ENCODE results near the gene OR52H1. TPM values are rescaled to one million over a fixed set of nuclear protein-coding genes. Genes with fewer than 3 reads are reported as not detected.

OR52H1 gene
- total and polyA plus RNA-seq, 2 donors (not counting 3 experiments of a cell fraction or from before 2014, with no cell fraction given): 0.33 TPM; not detected in 1

DNA sequence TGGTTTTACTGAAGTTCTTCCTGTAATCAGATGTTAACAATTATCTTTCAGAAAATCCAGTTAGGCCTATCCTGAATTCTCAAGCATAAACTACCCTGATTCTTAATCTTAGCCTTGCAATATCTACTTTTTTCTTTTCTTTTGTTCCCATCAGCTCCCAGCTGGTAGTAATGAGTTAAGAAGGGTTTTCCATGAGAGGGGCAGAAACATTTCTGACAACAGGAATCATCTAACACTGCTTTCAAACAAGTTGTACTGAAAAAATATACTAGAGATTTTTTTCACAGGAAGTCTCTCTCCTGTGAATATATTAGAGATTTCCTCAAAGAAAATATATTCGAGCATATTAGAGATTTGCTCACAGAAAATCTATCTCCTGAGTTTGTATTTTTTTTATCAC lies 44.8 kb upstream of the OR52H1 start:
- CTCF ChIA-PET: no interaction called here
- BruUV-seq (replicated peaks): no TSS peak
- dilution Hi-C loops (cut with MboI; ENCODE audit: extremely low pct_ligation_motif_present, low sequenced_read_pairs): no loop called here

DNA sequence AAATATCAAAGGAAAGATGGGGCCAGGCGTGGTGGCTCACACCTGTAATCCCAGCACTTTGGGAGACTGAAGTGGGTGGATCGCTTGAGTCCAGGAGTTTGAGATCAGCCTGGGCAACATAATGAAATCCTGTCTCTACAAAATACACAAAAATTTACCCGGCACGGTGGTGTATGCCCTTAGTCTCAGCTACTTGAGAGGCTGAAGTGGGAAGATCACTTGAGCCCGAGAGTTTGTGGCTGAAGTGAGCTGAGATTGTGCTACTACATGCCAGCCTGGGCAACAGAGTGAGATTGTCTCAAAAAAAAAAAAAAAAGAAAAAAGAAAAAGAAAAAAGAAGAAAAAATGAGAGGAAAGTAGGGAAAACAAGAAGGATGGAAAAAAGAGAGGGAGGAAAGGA lies 44.3 kb upstream of the OR52H1 start:
- Histone ChIP-seq H2AFZ (ENCODE audit: low read depth, low read length) (no peak overlapping the region), H3K27ac (ENCODE audit: insufficient read depth, low read depth, low read length) (no peak overlapping the region), H4K20me1 (replicated peaks; ENCODE audit: control insufficient read depth, extremely low read depth, insufficient read depth, low read length) (no peaks in the 10 kb centered on the region), H3K27me3 (ENCODE audit: control insufficient read depth in 2 of 2, insufficient read depth in 2 of 2, low read length in 2 of 2) (no peaks in the 10 kb centered on the region), H3K4me3 (replicated peaks in 1 of 3; ENCODE audit: insufficient read depth in 1 of 3, low read depth in 1 of 3, low read length in 3 of 3) (no peak overlapping the region), H3K79me2 (ENCODE audit: control insufficient read depth, insufficient read depth, low read length) (no peaks in the 10 kb centered on the region), H3K4me1 (ENCODE audit: control insufficient read depth, extremely low read depth, insufficient read depth, low read length) (peaks cover 7% of the 10 kb centered on the region), H3K4me2 (ENCODE audit: insufficient read depth, low read length) (no peak overlapping the region), H3K36me3 (ENCODE audit: control insufficient read depth in 2 of 2, extremely low read depth in 1 of 2, insufficient read depth in 2 of 2, low read length in 2 of 2) (no peaks in the 10 kb centered on the region), H3K9me1 (replicated peaks; ENCODE audit: control insufficient read depth, extremely low read depth, insufficient read depth, low read length) (no peaks in the 10 kb centered on the region), H3K9me3 (replicated peaks; ENCODE audit: control insufficient read depth, insufficient read depth, low read length) (no peaks in the 10 kb centered on the region), H3K9ac (replicated peaks; ENCODE audit: extremely low read depth, insufficient read depth, low read length) (no peak overlapping the region)
- intact Hi-C loops (cut with micrococcal nuclease): loop anchor here (10.0 kb wide), 1 partner anchor 642 kb away; the partner anchor contains the start of genes CNGA4 and FHIP1B
- no TSS peak for BruUV-seq (replicated peaks)
- ChIA-PET CTCF (interaction anchor here (0.6 kb wide), 1 partner anchor 34 kb away, joined by 3 read pairs; no protein-coding TSS in a partner anchor), POLR2A (no interaction called here)
- FAIRE-seq: no peak
- TF ChIP-seq MYC (IDR thresholded peaks at IDR 0.05; ENCODE audit: low read depth, low read length) (no peak), MAX (IDR thresholded peaks at IDR 0.05; ENCODE audit: insufficient read depth, insufficient read length) (no peak)
- dilution Hi-C loops (cut with MboI; ENCODE audit: extremely low pct_ligation_motif_present, low sequenced_read_pairs): no loop called here
- DNase-seq (ENCODE audit: low read depth, low spot score): no peak

More for the DNA sequence above, 44.8 kb upstream of the OR52H1 start:
- TF ChIP-seq MYC (IDR thresholded peaks at IDR 0.05; ENCODE audit: low read depth, low read length) (no peak), MAX (IDR thresholded peaks at IDR 0.05; ENCODE audit: insufficient read depth, insufficient read length) (no peak), POLR2AphosphoS5 (IDR thresholded peaks at IDR 0.05; ENCODE audit: insufficient read depth, low read depth, low read length) (no peak), EZH2 (IDR thresholded peaks at IDR 0.05; ENCODE audit: borderline replicate concordance, low read depth, low read length, severe bottlenecking) (no peak), JUN (IDR thresholded peaks at IDR 0.05; ENCODE audit: borderline replicate concordance, insufficient read depth, insufficient read length, low read depth) (no peak)
- Histone ChIP-seq H3K9me3 (replicated peaks; ENCODE audit: control insufficient read depth, insufficient read depth, low read length) (no peaks in the 10 kb centered on the region), H3K27me3 (ENCODE audit: control insufficient read depth in 2 of 2, insufficient read depth in 2 of 2, low read length in 2 of 2) (no peaks in the 10 kb centered on the region), H4K20me1 (replicated peaks; ENCODE audit: control insufficient read depth, extremely low read depth, insufficient read depth, low read length) (no peaks in the 10 kb centered on the region), H3K27ac (ENCODE audit: insufficient read depth, low read depth, low read length) (no peak overlapping the region), H3K4me1 (ENCODE audit: control insufficient read depth, extremely low read depth, insufficient read depth, low read length) (peaks cover 7% of the 10 kb centered on the region), H3K9me1 (replicated peaks; ENCODE audit: control insufficient read depth, extremely low read depth, insufficient read depth, low read length) (no peaks in the 10 kb centered on the region), H2AFZ (ENCODE audit: low read depth, low read length) (no peak overlapping the region), H3K4me2 (ENCODE audit: insufficient read depth, low read length) (no peak overlapping the region), H3K79me2 (ENCODE audit: control insufficient read depth, insufficient read depth, low read length) (no peaks in the 10 kb centered on the region), H3K36me3 (ENCODE audit: control insufficient read depth in 2 of 2, extremely low read depth in 1 of 2, insufficient read depth in 2 of 2, low read length in 2 of 2) (no peaks in the 10 kb centered on the region), H3K9ac (replicated peaks; ENCODE audit: extremely low read depth, insufficient read depth, low read length) (no peak overlapping the region), H3K4me3 (replicated peaks in 1 of 3; ENCODE audit: insufficient read depth in 1 of 3, low read depth in 1 of 3, low read length in 3 of 3) (no peak overlapping the region)
- DNase-seq (ENCODE audit: low read depth, low spot score): no peak
- intact Hi-C loops (cut with micrococcal nuclease): loop anchor here (10.0 kb wide), 1 partner anchor 642 kb away; the partner anchor contains the start of genes CNGA4 and FHIP1B
- FAIRE-seq: no peak
- POLR2A ChIA-PET: no interaction called here
